Panc1 (cell line): ENCODE measurements around the gene GNA12.
"Not testable (repeated sequence)": the region's sequence is repeated elsewhere in the genome, so short reads cannot be mapped to it uniquely, and the experiment has no call there.

Source experiments
- CTCF ChIP-seq: fragments of 450-650 bp; IDR thresholded peaks from 2 replicates; pipeline ENCODE4 v1.5.1; 2017; ENCODE audit warnings: mild to moderate bottlenecking
- POLR2AphosphoS5 ChIP-seq: IDR thresholded peaks from 2 replicates; pipeline ENCODE4 v1.6.1; 2012; ENCODE audit warnings: mild to moderate bottlenecking, low read depth, low read length, moderate library complexity
- SIN3A ChIP-seq: IDR thresholded peaks from 2 replicates; pipeline ENCODE4 v1.6.1; 2012; ENCODE audit warnings: low read depth, mild to moderate bottlenecking, low read length, moderate library complexity, borderline replicate concordance; ENCODE audit not compliant: insufficient read depth
- TF ChIP-seq, protein P1 (sequence below), 2 experiments: IDR thresholded peaks; 2 replicates each; pipeline ENCODE4 v1.6.1; 2011 to 2012; ENCODE audit warnings: low read depth in 2 of 2, control low read depth in 1 of 2, low read length in 1 of 2, mild to moderate bottlenecking in 1 of 2, moderate library complexity in 1 of 2; ENCODE audit not compliant: insufficient read depth in 1 of 2

GRCh38 chr7:2743523-2744185 is 100.5 kb downstream of the GNA12 start:
- TF ChIP-seq CTCF, POLR2AphosphoS5, SIN3A: not testable (repeated sequence)
- TF ChIP-seq, protein P1, sequence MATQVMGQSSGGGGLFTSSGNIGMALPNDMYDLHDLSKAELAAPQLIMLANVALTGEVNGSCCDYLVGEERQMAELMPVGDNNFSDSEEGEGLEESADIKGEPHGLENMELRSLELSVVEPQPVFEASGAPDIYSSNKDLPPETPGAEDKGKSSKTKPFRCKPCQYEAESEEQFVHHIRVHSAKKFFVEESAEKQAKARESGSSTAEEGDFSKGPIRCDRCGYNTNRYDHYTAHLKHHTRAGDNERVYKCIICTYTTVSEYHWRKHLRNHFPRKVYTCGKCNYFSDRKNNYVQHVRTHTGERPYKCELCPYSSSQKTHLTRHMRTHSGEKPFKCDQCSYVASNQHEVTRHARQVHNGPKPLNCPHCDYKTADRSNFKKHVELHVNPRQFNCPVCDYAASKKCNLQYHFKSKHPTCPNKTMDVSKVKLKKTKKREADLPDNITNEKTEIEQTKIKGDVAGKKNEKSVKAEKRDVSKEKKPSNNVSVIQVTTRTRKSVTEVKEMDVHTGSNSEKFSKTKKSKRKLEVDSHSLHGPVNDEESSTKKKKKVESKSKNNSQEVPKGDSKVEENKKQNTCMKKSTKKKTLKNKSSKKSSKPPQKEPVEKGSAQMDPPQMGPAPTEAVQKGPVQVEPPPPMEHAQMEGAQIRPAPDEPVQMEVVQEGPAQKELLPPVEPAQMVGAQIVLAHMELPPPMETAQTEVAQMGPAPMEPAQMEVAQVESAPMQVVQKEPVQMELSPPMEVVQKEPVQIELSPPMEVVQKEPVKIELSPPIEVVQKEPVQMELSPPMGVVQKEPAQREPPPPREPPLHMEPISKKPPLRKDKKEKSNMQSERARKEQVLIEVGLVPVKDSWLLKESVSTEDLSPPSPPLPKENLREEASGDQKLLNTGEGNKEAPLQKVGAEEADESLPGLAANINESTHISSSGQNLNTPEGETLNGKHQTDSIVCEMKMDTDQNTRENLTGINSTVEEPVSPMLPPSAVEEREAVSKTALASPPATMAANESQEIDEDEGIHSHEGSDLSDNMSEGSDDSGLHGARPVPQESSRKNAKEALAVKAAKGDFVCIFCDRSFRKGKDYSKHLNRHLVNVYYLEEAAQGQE (IDR thresholded peaks at IDR 0.05; ENCODE audit: insufficient read depth in 1 of 2, low read depth in 2 of 2, low read length in 1 of 2), result not testable (repeated sequence)
